Activated T-helper 17 cell treated with anti-CD3 and anti-CD28 coated beads, Interleukin-2, amount 50 U/mL, for 72 hours (primary cell): Measurements from ENCODE around the gene PTPN4. TPM values are rescaled to one million over a fixed set of nuclear protein-coding genes. Genes with fewer than 3 reads are reported as not detected.
A peak's percentile ranks its signal among the peaks of the same experiment; 100 is the strongest.

Source experiments
- ATAC-seq: fragments of 150-1000 bp; cut with Tn5 transposase; replicated peaks from 2 replicates; pipeline ENCODE4 v1.10.0; 2021; ENCODE audit warnings: mild to moderate bottlenecking, moderate library complexity
- H3K27ac Mint-ChIP-seq: one replicate; pipeline ENCODE4 v1.8.0; 2022; ENCODE audit warnings: mixed read lengths
- H3K27me3 Mint-ChIP-seq: one replicate; pipeline ENCODE4 v1.8.0; 2022; ENCODE audit warnings: mixed read lengths
- H3K36me3 Mint-ChIP-seq: one replicate; pipeline ENCODE4 v1.8.0; 2022; ENCODE audit warnings: low read depth, mild to moderate bottlenecking, mixed read lengths
- H3K4me1 Mint-ChIP-seq: one replicate; pipeline ENCODE4 v1.8.0; 2022; ENCODE audit warnings: mixed read lengths
- H3K4me3 Mint-ChIP-seq: one replicate; pipeline ENCODE4 v1.8.0; 2022; ENCODE audit warnings: mild to moderate bottlenecking, mixed read lengths
- H3K9me3 Mint-ChIP-seq: one replicate; pipeline ENCODE4 v1.8.0; 2022; ENCODE audit warnings: mixed read lengths
- total RNA-seq, 2 donors: library from RNA; stranded (reverse); gene quantifications; one replicate each; pipeline ENCODE4 v1.2.3, GENCODE V29; 2022

The PTPN4 gene
- total RNA-seq, 2 donors from 2014 or later, result 34.9 to 49.4 TPM

DNA sequence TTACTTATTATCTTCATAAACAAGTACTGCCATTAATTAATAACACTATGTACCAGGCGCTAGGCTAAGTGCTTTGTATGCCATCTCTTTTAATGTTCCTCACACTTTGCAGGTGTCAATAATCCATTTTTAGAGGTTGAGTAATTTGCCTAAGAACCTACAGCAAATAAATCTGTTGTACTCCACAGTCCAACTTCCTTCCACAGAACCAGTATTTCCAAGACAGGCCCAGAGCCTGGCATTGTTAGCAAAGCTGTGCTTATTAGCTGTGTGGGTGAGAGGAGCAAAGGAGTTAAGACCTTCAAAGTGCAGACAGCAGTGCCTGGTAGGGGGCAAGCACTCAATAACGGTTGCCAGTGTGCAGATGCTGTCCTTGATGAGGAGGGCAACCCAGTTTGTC, 14.2 kb upstream of the PTPN4 start:
- H3K27ac Mint-ChIP-seq, result no peak overlapping the region

DNA sequence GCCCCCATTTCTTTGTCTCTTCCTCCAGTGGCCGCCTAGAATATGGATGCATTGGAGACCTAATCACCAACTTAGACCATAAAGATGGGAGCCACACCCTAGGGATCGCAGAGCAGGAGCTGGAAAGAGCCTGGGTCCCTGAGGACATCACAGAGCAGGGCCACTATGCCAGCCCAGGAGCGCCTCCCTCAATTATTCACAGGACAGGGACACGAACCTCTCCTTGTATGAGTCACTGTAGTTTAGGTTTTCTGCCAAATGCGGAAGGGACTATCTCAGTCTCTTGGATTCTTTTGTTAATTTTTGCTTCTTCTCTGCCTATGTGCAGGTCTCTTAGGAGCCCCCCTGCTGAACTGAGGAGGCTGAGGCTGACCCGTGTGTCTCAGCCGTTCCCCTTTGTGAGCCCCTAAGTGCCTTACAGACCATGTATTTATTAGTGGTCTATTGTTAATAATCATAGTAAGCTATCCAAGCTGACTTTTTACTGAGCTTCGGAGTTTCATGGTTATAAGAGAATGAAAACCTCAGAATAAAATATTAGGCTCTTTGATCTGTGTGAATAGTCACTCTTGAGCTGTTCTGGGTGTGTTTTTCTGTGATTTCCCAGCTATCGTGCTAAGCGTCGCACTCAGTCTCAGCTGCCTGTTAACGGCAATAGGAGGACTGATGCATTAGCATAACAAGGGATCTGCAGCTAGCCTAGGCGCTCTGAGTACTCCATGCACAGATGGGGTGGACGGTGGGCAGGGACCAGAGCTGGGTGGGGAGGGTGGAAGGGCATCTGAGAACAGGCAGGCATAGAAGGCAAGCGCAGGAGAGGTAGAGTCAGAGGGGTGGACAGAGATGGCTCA, 12.7 kb upstream of the PTPN4 start:
- no peak for ATAC-seq
- Mint-ChIP-seq H3K4me1 (no peaks in the 10 kb centered on the region), H3K27me3 (no peaks in the 10 kb centered on the region), H3K4me3 (no peak overlapping the region), H3K36me3 (no peaks in the 10 kb centered on the region), H3K9me3 (no peaks in the 10 kb centered on the region), H3K27ac (no peak overlapping the region)

More for the DNA sequence above, 14.2 kb upstream of the PTPN4 start:
- no peak overlapping the region for H3K4me3 Mint-ChIP-seq
- no peaks in the 10 kb centered on the region for H3K4me1 Mint-ChIP-seq
- no peaks in the 10 kb centered on the region for H3K9me3 Mint-ChIP-seq
- H3K36me3 Mint-ChIP-seq, result no peaks in the 10 kb centered on the region
- H3K27me3 Mint-ChIP-seq, result no peaks in the 10 kb centered on the region
- no peak for ATAC-seq

DNA sequence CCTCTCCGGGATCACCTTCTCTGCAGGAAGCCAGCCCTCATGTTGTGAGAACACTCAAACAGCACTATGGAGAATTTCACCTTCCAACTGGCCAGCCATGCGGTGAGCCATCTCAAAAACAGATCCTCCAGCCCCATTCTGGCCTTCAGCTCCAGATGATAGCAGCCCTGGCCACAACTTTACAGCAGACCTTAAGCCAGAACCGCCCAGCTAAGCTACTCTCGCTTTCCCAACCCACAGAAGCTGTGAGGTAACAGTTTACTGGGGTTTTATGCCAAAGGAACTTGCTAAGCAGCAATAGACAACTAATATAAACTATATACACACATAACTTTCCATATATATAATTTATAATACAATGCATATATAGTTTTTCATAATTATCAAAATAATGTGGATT, 11.6 kb upstream of the PTPN4 start:
- H3K4me1 Mint-ChIP-seq, result no peaks in the 10 kb centered on the region
- no peaks in the 10 kb centered on the region for H3K27me3 Mint-ChIP-seq
- ATAC-seq, result no peak
- no peak overlapping the region for H3K27ac Mint-ChIP-seq
- no peaks in the 10 kb centered on the region for H3K36me3 Mint-ChIP-seq
- no peak overlapping the region for H3K4me3 Mint-ChIP-seq
- no peaks in the 10 kb centered on the region for H3K9me3 Mint-ChIP-seq

DNA sequence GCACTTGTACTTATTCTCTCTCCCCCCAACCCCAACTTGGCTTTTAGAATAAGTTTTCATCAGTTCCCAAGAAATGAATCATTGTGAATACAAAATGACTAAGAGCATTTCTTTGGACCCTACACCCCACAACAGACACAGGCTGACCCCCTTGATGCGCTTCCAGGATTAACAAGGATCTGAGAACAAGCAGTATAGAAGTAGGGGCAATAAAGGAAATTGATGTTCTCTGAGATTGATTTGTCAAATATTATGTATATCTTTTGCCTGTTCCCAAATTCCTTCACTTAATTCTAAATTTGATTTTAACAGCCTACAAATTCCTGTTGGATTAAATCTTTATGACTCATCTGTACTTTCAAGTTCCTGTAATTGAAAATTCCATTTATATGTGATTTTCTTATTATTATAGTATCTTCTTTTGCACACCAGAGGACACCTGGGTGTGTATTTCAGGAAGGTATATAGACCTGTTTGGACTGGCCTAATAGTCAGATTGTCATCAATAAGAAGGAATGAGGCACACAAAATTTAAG, 10.2 kb upstream of the PTPN4 start:
- no peaks in the 10 kb centered on the region for H3K36me3 Mint-ChIP-seq
- H3K27ac Mint-ChIP-seq, result no peak overlapping the region
- H3K9me3 Mint-ChIP-seq, result no peaks in the 10 kb centered on the region
- no peak overlapping the region for H3K4me3 Mint-ChIP-seq
- no peaks in the 10 kb centered on the region for H3K4me1 Mint-ChIP-seq
- ATAC-seq, result no peak
- no peaks in the 10 kb centered on the region for H3K27me3 Mint-ChIP-seq

DNA sequence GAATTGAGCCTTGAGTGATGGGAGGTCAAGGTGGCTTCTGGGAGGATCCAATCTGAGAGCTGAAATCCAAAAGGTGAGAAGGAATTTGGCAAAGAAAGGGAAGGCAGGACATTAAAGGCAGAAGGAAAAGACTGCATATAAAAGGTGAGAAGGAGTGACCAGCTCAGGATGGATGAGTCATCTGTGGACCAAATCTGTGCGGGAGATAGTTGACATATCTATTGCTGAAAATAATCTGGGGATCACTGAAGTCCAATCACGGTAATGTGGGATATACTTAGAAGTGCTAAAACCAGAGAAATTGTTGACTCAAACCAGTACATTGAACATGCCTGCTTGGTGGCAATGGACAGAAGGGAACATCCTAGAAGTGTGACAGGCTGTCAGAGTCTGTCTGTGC, 8.0 kb upstream of the PTPN4 start:
- peaks cover 2% of the 10 kb centered on the region for H3K4me1 Mint-ChIP-seq
- H3K27ac Mint-ChIP-seq, result no peak overlapping the region
- ATAC-seq, result no peak
- no peaks in the 10 kb centered on the region for H3K9me3 Mint-ChIP-seq
- H3K4me3 Mint-ChIP-seq, result no peak overlapping the region
- no peaks in the 10 kb centered on the region for H3K36me3 Mint-ChIP-seq
- no peaks in the 10 kb centered on the region for H3K27me3 Mint-ChIP-seq

DNA sequence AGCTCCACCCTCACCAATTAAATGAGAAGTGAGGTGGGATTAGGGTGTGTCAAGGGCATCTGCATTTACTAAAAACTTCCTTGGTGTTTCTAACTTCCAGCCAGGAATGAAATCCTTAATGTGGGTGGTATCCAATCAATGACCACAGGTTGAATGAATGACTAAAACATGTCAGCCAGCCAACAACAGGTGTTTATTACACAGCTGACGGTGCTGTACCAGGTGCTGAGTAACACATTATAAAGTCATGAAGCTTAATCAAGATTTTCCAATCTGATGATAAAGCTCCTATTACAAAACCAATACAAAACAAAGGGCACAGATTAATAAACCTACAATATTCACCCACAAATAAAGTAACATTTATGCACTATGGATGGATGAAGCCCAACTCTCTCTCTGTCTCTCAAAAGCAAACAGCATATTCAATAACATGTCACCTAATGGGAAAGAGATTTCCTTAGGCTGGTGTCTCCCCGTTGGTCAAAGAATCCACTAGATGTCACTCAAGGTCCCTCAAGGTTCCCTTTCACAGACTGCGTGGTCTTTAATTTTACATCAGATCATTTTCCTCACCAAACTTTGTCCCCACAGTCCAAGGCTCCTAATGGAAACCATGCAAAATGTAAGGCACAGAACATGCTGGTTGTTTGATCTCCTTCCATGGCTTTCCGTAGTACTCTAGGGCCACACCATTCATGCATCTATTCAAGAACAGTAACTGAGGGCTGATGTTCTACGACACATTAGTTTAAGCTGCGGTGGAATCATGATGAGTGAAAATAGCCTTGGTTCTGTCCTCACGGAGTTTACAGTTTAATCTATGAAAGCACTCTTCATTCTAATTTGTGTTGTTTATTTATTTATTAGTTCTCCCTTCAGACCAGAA, 6.4 kb upstream of the PTPN4 start:
- Mint-ChIP-seq H3K4me3 (no peak overlapping the region), H3K27me3 (no peaks in the 10 kb centered on the region), H3K4me1 (peaks cover 7% of the 10 kb centered on the region), H3K36me3 (no peaks in the 10 kb centered on the region), H3K27ac (no peak overlapping the region), H3K9me3 (no peaks in the 10 kb centered on the region)
- peak; percentile 29 for ATAC-seq

DNA sequence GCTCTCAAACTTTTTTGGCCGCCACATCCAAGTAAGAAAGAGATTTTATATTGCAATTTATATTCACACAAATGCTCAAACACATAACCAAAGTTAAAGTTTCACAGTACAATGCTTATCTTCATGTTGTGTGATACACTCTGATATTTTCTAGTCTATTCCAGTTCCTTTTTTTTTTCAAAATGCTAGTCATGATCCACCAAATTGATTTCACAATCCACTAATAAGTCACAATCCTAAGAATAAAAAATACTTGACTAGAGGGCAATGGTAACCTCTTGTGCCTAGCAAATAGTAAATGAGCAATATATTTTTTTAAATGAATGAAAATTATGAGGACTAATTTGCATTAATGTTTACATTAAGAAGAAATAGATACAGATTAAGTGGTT, 5.8 kb upstream of the PTPN4 start:
- no peak overlapping the region for H3K27ac Mint-ChIP-seq
- peaks cover 13% of the 10 kb centered on the region for H3K4me1 Mint-ChIP-seq
- ATAC-seq, result no peak
- H3K9me3 Mint-ChIP-seq, result no peaks in the 10 kb centered on the region
- no peaks in the 10 kb centered on the region for H3K27me3 Mint-ChIP-seq
- H3K4me3 Mint-ChIP-seq, result no peak overlapping the region
- no peaks in the 10 kb centered on the region for H3K36me3 Mint-ChIP-seq

DNA sequence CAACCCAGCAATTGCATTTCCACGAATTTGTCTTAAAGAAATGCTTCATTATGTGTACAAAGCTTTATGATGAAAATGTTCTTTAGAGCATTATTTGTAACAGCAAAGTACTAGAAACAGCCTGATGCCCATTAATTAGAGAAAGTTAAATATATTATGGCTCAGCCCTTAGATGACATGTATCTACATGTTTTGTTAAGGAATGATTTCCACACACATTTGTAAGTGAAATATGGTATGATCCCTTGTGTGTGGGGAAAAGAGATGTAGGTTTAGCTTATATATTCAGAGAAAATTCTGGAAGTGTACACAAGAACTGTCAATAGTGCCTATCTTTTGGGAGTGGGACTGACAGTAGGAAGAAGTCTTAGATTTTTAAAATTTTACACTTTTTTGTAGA, 3.8 kb upstream of the PTPN4 start:
- no peak for ATAC-seq
- Mint-ChIP-seq H3K27ac (no peak overlapping the region), H3K27me3 (no peaks in the 10 kb centered on the region), H3K4me3 (no peak overlapping the region), H3K36me3 (peaks cover 4% of the 10 kb centered on the region), H3K4me1 (peaks cover 19% of the 10 kb centered on the region), H3K9me3 (no peaks in the 10 kb centered on the region)

DNA sequence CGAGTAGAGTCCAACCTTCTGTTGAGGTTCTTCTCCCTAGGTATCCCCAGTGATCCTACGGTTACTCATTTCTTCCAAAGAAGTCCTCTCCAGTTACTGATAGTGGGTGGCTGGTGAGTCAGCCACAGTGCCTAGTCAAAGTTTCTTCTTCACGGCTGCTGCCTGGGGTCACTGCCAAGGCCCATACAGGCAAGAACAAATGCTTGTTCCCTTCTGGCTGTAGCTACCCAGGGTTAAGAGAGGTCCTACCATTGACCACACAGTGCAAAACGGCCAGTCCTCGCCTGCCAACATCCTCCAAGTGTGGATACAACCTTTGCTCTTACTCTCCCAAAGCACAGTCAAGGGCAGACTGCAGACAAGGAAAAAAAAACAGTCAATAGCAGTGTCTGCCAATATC, 2.9 kb upstream of the PTPN4 start:
- ATAC-seq, result peak; percentile 50
- Mint-ChIP-seq H3K4me3 (peak overlapping the region; percentile 31), H3K9me3 (no peaks in the 10 kb centered on the region)

DNA sequence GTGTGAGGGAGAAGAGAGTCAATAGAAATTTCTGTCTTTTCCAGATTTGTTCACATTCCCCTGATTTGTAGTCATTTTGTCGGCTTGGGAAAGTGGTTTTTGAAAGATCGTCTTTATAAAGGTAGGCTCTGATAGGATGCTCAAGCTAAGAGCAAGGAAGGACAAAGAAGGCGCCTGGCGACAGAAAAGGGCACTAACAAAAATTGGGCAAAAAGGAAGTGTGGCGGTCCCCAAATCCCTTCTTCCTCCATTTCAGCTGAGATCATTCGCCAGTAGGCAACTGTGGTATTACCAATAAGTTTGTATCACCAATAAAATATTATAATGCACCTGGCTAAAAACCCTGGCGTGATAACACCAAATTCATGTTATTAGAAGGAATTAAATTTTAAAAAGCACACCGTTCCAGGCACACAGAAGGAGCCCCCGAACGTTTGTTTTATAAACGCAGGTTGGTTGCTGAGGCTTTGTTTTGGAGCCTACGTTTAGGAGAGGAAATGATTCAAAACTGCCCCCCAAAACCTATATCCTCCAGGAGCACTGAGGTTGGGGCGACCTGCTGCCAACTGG, 756 bp upstream of the PTPN4 start:
- ATAC-seq, result no peak
- H3K27me3 Mint-ChIP-seq, result no peaks in the 10 kb centered on the region
- H3K4me3 Mint-ChIP-seq, result peak overlapping the region; percentile 96
- peaks cover 28% of the 10 kb centered on the region for H3K4me1 Mint-ChIP-seq
- peak overlapping the region; percentile 92 for H3K27ac Mint-ChIP-seq
- H3K9me3 Mint-ChIP-seq, result no peaks in the 10 kb centered on the region
- peaks cover 10% of the 10 kb centered on the region for H3K36me3 Mint-ChIP-seq

More for the DNA sequence above, 2.9 kb upstream of the PTPN4 start:
- H3K36me3 Mint-ChIP-seq, result peaks cover 10% of the 10 kb centered on the region
- no peaks in the 10 kb centered on the region for H3K27me3 Mint-ChIP-seq
- peaks cover 22% of the 10 kb centered on the region for H3K4me1 Mint-ChIP-seq
- peak overlapping the region; percentile 84 for H3K27ac Mint-ChIP-seq

DNA sequence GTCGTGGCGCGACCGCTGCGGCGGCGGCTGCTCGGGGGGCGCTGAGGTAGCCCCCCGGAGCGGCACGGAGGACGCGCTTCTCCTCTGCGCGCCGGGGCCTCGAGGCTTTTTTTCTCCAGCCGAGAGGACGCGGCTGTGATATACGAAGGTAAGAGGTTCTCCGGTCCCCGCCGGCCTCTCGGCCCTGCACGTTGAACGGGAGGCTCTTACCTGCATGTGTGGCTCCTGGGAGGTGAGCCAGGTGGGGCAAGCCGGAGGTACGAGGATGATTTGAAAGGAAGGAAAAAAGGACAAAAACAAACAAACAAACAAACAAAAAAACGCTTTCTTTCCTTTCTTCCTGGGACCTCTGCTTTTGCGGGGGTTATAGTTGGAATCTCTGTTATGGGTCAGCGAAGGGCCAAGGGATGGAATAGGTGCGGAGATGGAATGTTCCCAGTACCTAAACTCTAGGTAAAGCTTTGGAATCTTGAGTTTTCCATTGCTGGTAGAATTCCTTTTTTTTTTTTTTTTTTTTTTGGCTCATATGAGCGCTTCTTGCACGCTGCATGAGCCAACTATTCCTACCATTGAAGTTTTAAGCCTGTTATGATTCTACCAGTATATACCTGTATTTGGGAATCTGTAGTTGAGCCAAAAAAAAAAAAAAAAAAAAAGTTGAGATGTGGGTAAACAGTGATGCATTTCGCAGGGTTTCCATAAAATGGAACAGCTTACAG, 674 bp downstream of the PTPN4 start:
- Mint-ChIP-seq H3K4me3 (peak overlapping the region; percentile 96), H3K9me3 (no peaks in the 10 kb centered on the region), H3K27ac (peak overlapping the region; percentile 92), H3K4me1 (peaks cover 34% of the 10 kb centered on the region), H3K27me3 (no peaks in the 10 kb centered on the region), H3K36me3 (peaks cover 10% of the 10 kb centered on the region)
- peak; percentile 6 for ATAC-seq

DNA sequence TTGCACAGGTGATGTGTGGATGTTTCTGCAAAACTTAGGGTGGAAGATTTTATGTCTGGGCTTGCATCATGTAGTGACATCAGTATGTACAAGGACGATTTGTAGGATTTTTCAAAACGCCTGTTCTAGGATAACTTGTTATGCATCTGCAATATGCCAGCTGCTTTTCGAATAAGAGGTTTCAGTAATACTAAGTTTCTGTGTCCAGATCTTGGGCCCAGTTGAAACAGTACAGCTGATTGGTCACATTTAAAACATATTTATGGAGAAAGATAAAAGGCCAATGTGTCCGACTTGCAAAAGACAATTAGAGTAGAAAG, 1.2 kb downstream of the PTPN4 start:
- Mint-ChIP-seq H3K9me3 (no peaks in the 10 kb centered on the region), H3K36me3 (peaks cover 10% of the 10 kb centered on the region), H3K4me3 (peak overlapping the region; percentile 96), H3K4me1 (peaks cover 39% of the 10 kb centered on the region), H3K27me3 (no peaks in the 10 kb centered on the region), H3K27ac (peak overlapping the region; percentile 92)
- no peak for ATAC-seq

DNA sequence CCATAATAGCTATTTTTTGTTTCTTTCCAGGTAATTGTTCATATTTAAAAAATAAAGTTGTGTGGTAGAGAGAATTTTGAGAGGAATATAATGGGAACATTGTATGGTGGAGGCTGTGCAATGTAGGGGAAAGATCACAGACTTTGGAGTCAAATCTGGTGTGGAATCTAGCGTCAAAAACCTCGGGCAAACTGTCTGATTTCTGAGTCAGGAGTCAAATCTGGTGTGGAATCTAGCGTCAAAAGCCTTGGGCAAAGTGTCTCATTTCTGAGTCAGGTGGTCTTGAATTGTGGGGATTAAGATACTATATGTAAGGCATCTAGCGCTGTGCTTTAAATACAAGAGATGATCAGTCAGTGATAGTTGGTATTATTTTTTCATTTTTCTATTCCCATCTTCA, 5.1 kb downstream of the PTPN4 start:
- Mint-ChIP-seq H3K36me3 (peaks cover 10% of the 10 kb centered on the region), H3K9me3 (no peaks in the 10 kb centered on the region), H3K27me3 (no peaks in the 10 kb centered on the region), H3K4me3 (peak overlapping the region; percentile 96), H3K4me1 (peaks cover 27% of the 10 kb centered on the region), H3K27ac (no peak overlapping the region)
- no peak for ATAC-seq

DNA sequence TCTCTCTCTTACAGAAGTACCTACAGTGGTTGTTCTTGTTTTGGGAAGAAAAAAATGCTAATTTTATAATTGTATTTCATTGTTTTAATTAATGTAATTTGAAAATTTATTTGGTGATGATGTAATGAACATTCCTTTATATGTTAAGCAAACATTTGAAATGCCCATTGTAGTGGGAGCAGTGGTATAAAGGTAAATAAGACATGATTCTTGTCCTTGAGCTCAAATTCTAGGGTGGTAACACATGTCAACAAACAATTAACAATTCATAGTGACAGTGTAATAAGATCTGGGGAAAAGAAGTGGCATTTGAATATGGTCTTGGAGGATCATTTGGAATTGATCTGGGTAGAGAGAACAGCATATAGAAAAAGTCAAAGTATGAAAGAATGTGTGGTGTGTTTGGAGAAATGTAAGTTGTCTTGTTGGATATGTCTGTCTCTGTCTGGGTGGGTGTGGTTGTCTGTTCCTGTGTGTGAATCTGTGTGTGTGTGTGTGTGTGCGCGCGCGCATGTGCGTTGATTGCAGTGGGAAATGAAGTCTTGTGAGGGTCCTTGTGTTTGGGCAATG, 5.8 kb downstream of the PTPN4 start:
- Mint-ChIP-seq H3K4me1 (peaks cover 27% of the 10 kb centered on the region), H3K27ac (no peak overlapping the region), H3K9me3 (no peaks in the 10 kb centered on the region), H3K4me3 (no peak overlapping the region), H3K27me3 (no peaks in the 10 kb centered on the region), H3K36me3 (peaks cover 10% of the 10 kb centered on the region)
- no peak for ATAC-seq
